Measurements from ENCODE around the gene SPEN. TPM values are rescaled to one million over a fixed set of nuclear protein-coding genes. Genes with fewer than 3 reads are reported as not detected.
A peak's percentile ranks its signal among the peaks of the same experiment; 100 is the strongest.

The SPEN gene
- total and polyA plus RNA-seq, 2 of the 13 experiments (the other 11 are each of a cell fraction or from before 2014, with no cell fraction given), result 4.8 to 14.0 TPM

DNA sequence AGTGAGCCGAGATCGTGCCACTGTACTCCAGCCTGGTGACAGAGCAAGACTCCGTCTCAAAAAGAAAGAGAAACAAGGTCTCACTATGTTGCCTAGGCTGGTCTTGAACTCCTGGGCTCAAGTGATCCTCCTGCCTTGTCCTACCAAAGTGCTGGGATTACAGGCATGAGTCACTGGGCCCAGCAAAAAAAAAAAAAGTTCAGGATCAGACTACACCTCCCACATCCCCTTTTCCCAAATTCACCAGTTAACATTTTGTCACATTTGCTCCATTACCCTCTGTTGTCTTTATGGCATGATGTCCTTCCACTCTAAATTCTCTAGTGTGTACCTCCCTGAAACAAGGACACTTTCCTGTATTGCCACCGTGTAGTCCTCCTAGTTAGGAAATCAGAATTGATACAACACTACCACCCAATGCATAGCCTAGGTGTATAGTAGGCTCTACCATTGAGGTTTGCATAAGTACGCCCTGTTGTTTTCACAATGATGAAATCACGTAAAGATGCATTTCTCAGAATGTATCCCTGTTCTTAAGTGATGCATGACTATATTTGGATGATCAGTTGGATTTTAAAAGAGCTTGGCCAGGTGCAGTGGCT, 10.7 kb downstream of the SPEN start:
- TF ChIP-seq ZNF326 (CRISPR knock-in tag; IDR thresholded peaks at IDR 0.05; ENCODE audit: borderline replicate concordance) (no peak), RFXAP (CRISPR knock-in tag; IDR thresholded peaks at IDR 0.05; ENCODE audit: borderline replicate concordance) (no peak), ZNF546 (CRISPR knock-in tag; conservative IDR thresholded peaks at IDR 0.05) (no peak), ZNF709 (CRISPR knock-in tag; IDR thresholded peaks at IDR 0.05) (no peak), NAIF1 (CRISPR knock-in tag; IDR thresholded peaks at IDR 0.05; ENCODE audit: borderline replicate concordance) (no peak)
- TF ChIP-seq, protein P1, sequence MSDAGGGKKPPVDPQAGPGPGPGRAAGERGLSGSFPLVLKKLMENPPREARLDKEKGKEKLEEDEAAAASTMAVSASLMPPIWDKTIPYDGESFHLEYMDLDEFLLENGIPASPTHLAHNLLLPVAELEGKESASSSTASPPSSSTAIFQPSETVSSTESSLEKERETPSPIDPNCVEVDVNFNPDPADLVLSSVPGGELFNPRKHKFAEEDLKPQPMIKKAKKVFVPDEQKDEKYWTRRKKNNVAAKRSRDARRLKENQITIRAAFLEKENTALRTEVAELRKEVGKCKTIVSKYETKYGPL (CRISPR knock-in tag; IDR thresholded peaks at IDR 0.05), result no peak
- CTCF ChIA-PET (ENCODE audit: low intra/inter-chr PET ratio, low total read pairs), result no interaction called here
- no peaks in the 10 kb centered on the region for H3K9me3 ChIP-seq (ENCODE audit: low read length)
- H3K36me3 ChIP-seq (replicated peaks in 1 of 2; ENCODE audit: control insufficient read depth in 1 of 2, insufficient read depth in 2 of 2, low read length in 2 of 2), result no peaks in the 10 kb centered on the region; a peak in 1 of 5 replicates
- H3K9ac ChIP-seq (ENCODE audit: insufficient read depth, low read depth, low read length), result no peak overlapping the region
- no peak for ATAC-seq
- H3K4me2 ChIP-seq (ENCODE audit: low read depth, low read length), result no peak overlapping the region
- FAIRE-seq, result no peak
- no peaks in the 10 kb centered on the region; a peak in 1 of 5 replicates for H3K27me3 ChIP-seq (ENCODE audit: control insufficient read depth in 1 of 2, insufficient read depth in 2 of 2, low read length in 2 of 2)
- intact Hi-C loops (cut with micrococcal nuclease; ENCODE audit: unreplicated experiment), result no loop called here
- H3K4me1 ChIP-seq (ENCODE audit: insufficient read depth, low read length), result no peaks in the 10 kb centered on the region
- H3K79me2 ChIP-seq (ENCODE audit: insufficient read depth, low read length), result peaks cover 87% of the 10 kb centered on the region
- BruUV-seq (replicated peaks), result no TSS peak
- in situ Hi-C loops (cut with HindIII; ENCODE audit: extremely low pct_ligation_motif_present, low pct_unique_long_range_greater_than_20kb), result no loop called here
- 89% methylated on average over 6 of the region's 6 CpGs for WGBS (ENCODE audit: low lambda C conversion rate)
- no peak overlapping the region for H3K4me3 ChIP-seq (replicated peaks in 1 of 3; ENCODE audit: insufficient read depth in 1 of 3, low read depth in 2 of 3, low read length in 3 of 3)
- peaks cover 25% of the 10 kb centered on the region for H4K20me1 ChIP-seq (ENCODE audit: insufficient read depth, low read length)
- H2AFZ ChIP-seq (ENCODE audit: low read length), result no peak overlapping the region
- no peak overlapping the region for H3K27ac ChIP-seq (ENCODE audit: extremely low read length, insufficient read depth, low read length)
- DNase-seq (ENCODE audit: low spot score), result no peak
- POLR2A ChIA-PET, result interaction anchor here (1.6 to 3.3 kb wide), 2 partner anchors 9 to 26 kb away, joined by 3 to 16 read pairs; no protein-coding TSS in a partner anchor

DNA sequence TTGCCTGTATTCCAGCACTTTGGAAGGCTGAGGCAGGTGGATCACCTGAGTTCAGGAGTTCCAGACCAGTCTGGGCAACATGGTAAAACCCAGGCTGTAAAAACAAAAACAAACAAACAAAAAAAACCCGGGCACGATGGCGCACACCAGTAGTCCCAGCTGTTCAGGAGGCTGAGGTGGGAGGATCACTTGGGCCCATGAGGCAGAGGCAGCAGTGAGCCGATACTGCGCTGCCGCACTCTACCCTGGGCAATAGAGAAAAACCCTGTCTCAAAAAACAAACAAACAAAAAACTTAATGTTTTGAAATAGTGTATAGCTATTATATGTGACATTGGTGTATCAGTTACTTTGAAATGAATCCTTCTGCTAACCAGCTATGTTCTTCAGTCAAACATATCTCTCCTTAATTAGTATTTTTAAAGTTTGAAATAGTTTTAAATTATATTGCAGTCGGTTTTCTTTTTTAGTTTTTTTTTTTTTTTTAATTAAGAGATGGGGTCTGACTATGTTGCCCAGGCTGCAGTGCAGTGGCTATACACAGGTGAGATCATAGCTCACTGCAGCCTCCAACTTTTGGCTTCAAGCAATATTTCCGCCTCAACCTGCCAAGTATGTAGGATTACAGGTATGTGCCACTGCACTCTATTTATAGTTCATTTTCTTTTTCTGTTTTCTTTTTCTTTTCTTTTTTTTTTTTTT, 11.3 kb downstream of the SPEN start:
- in situ Hi-C loops (cut with HindIII; ENCODE audit: extremely low pct_ligation_motif_present, low pct_unique_long_range_greater_than_20kb), result no loop called here
- ATAC-seq (no peak), FAIRE-seq (no peak), DNase-seq (ENCODE audit: low spot score) (no peak)
- 96% methylated on average over 8 of the region's 8 CpGs for WGBS (ENCODE audit: low lambda C conversion rate)
- no peaks in the 10 kb centered on the region; a peak in 1 of 5 replicates for H3K36me3 ChIP-seq (replicated peaks in 1 of 2; ENCODE audit: control insufficient read depth in 1 of 2, insufficient read depth in 2 of 2, low read length in 2 of 2)
- H2AFZ ChIP-seq (ENCODE audit: low read length), result no peak overlapping the region
- no peak for TF ChIP-seq MYNN (CRISPR knock-in tag; IDR thresholded peaks at IDR 0.05; ENCODE audit: low read depth)
- no peak for TF ChIP-seq SOX13 (IDR thresholded peaks at IDR 0.05)
- no peak for TF ChIP-seq SOX13 (CRISPR knock-in tag; conservative IDR thresholded peaks at IDR 0.05 in 1 of 2, IDR thresholded peaks at IDR 0.05 in 1 of 2)
- no peak for TF ChIP-seq HMG20B (CRISPR knock-in tag; conservative IDR thresholded peaks at IDR 0.05)
- TF ChIP-seq ZNF121 (CRISPR knock-in tag; IDR thresholded peaks at IDR 0.05), result peak; percentile 63
- TF ChIP-seq ZNF251 (CRISPR knock-in tag; IDR thresholded peaks at IDR 0.05), result no peak
- no peak for TF ChIP-seq SNAPC2 (CRISPR knock-in tag; IDR thresholded peaks at IDR 0.05)
- no peak overlapping the region for H3K4me3 ChIP-seq (replicated peaks in 1 of 3; ENCODE audit: insufficient read depth in 1 of 3, low read depth in 2 of 3, low read length in 3 of 3)
- peaks cover 30% of the 10 kb centered on the region for H4K20me1 ChIP-seq (ENCODE audit: insufficient read depth, low read length)
- no peaks in the 10 kb centered on the region; a peak in 1 of 5 replicates for H3K27me3 ChIP-seq (ENCODE audit: control insufficient read depth in 1 of 2, insufficient read depth in 2 of 2, low read length in 2 of 2)
- ChIA-PET POLR2A (interaction anchor here (1.6 to 3.3 kb wide), 2 partner anchors 9 to 27 kb away, joined by 3 to 16 read pairs; no protein-coding TSS in a partner anchor), CTCF (ENCODE audit: low intra/inter-chr PET ratio, low total read pairs) (no interaction called here)
- BruUV-seq (replicated peaks), result no TSS peak
- H3K79me2 ChIP-seq (ENCODE audit: insufficient read depth, low read length), result peaks cover 88% of the 10 kb centered on the region
- intact Hi-C loops (cut with micrococcal nuclease; ENCODE audit: unreplicated experiment), result no loop called here
- H3K9me3 ChIP-seq (ENCODE audit: low read length), result no peaks in the 10 kb centered on the region
- H3K9ac ChIP-seq (ENCODE audit: insufficient read depth, low read depth, low read length), result no peak overlapping the region
- no peak overlapping the region for H3K27ac ChIP-seq (ENCODE audit: extremely low read length, insufficient read depth, low read length)
- no peak overlapping the region for H3K4me2 ChIP-seq (ENCODE audit: low read depth, low read length)
- no peaks in the 10 kb centered on the region for H3K4me1 ChIP-seq (ENCODE audit: insufficient read depth, low read length)
